Stomach (tissue), 9 donors: ENCODE results near the gene RPSA. TPM values are rescaled to one million over a fixed set of nuclear protein-coding genes. Genes with fewer than 3 reads are reported as not detected.

ENCODE experiments used
- DNase-seq, 2 donors: peaks; one replicate each; pipeline versions ENCODE4 v3.0.0 to v3.0.0-alpha.2; 2013 to 2019
- H3K27ac ChIP-seq, 5 donors: fragments of 200-600 bp in 4 of 5; sonication (generic) in 4 of 5; one replicate each; pipeline ENCODE4 v1.5.1; 2013 to 2019; ENCODE audit warnings: mild to moderate bottlenecking in 1 of 5, moderate library complexity in 1 of 5
- H3K27me3 ChIP-seq, 3 donors: fragments of 200-600 bp; sonication (generic); one replicate each; pipeline ENCODE4 v1.5.1; 2017 to 2019; ENCODE audit warnings: mixed run types in 1 of 3
- H3K36me3 ChIP-seq, 4 donors: fragments of 200-600 bp; sonication (generic); 1 replicate in 3 of 4; 2 replicates in 1 of 4; pipeline ENCODE4 v1.5.1; 2016 to 2019
- H3K4me1 ChIP-seq, 4 donors: fragments of 200-600 bp; sonication (generic); one replicate each; pipeline ENCODE4 v1.5.1; 2016 to 2019
- H3K4me3 ChIP-seq, 4 donors: fragments of 200-600 bp; sonication (generic) in 3 of 4; one replicate each; pipeline ENCODE4 v1.5.1; 2016 to 2019; ENCODE audit warnings: mild to moderate bottlenecking in 1 of 4
- H3K9me3 ChIP-seq, 4 donors: fragments of 200-600 bp; sonication (generic); one replicate each; pipeline ENCODE4 v1.5.1; 2016 to 2019
- CTCF ChIP-seq, 7 experiments: fragments of 450-650 bp in 4 of 7; fragments of 200-600 bp in 3 of 7; sonication (generic) in 3 of 7; IDR thresholded peaks; one replicate each; pipeline ENCODE4 v1.5.1; 2016 to 2019; ENCODE audit warnings: antibody characterized with exemption in 7 of 7, control low read depth in 2 of 7, mild to moderate bottlenecking in 1 of 7
- EP300 ChIP-seq: sonication (generic); formaldehyde crosslinking; IDR thresholded peaks from one replicate; pipeline ENCODE4 v1.6.1; 2017; ENCODE audit warnings: antibody characterized with exemption
- POLR2A ChIP-seq, 4 donors: fragments of 450-650 bp; IDR thresholded peaks; one replicate each; pipeline ENCODE4 v1.6.1; 2016; ENCODE audit warnings: antibody characterized with exemption in 4 of 4, control low read depth in 2 of 4, mild to moderate bottlenecking in 1 of 4, moderate library complexity in 1 of 4
- POLR2AphosphoS5 ChIP-seq, 3 donors: sonication (generic); formaldehyde crosslinking; IDR thresholded peaks; one replicate each; pipeline ENCODE4 v1.6.1; 2016; ENCODE audit warnings: antibody characterized with exemption in 3 of 3
- WGBS, 5 donors: extraction: QIAGEN DNeasy Blood & Tissue Kit in 3 of 5; methylation state at CpG; one replicate each; pipeline versions ENCODE4 v1.1.5 to v1.1.7; 2013 to 2018; 5-methylcytosine and 5-hydroxymethylcytosine counted together
- intact Hi-C: fragments of 100-400 bp; cut with DNase I; formaldehyde crosslinking; loops from one replicate; pipeline ENCODE4 v1.15.1; 2023; ENCODE audit warnings: low total_unique reads
- polyA plus RNA-seq, 3 donors: library from polyadenylated mRNA; stranded (reverse); fragments of 200-250 nt; gene quantifications; one replicate each; pipeline ENCODE4 v1.2.3, GENCODE V29; 2013
- total RNA-seq, 5 donors: library from RNA; depleted of rRNA; stranded (reverse); fragments of >200 nt; gene quantifications; one replicate each; pipeline versions ENCODE4 v1.1.0 to v1.2.3, GENCODE V29; 2014 to 2016
- donor health status: healthy with polysubstance abuse.
- donor health status: Bipolar disorder and iron deficiency.
- donor health status: healthy.

Gene RPSA
- total and polyA plus RNA-seq, 8 donors: 346 to 2,119 (median 1,066) TPM

GRCh38 chr3:39404943-39405686 is 1.4 kb upstream of the RPSA start:
- WGBS, 5 donors: 88 to 94% (median 91%) methylated on average over 14 to 15 of the region's 15 CpGs
- no peak overlapping the region for H3K27ac ChIP-seq
- no peaks in the 10 kb centered on the region for H3K27me3 ChIP-seq
- peaks cover 14 to 38% (median 30%) of the 10 kb centered on the region in 4 donors for H3K4me1 ChIP-seq
- intact Hi-C loops: no loop called here
- no peaks in the 10 kb centered on the region for H3K9me3 ChIP-seq
- no peak for DNase-seq
- H3K4me3 ChIP-seq: no peak overlapping the region
- TF ChIP-seq POLR2AphosphoS5 (IDR thresholded peaks at IDR 0.05) (no peak), CTCF (IDR thresholded peaks at IDR 0.05) (no peak), EP300 (no peak), POLR2A (IDR thresholded peaks at IDR 0.05) (no peak)
- H3K36me3 ChIP-seq: peaks cover 11 to 44% (median 32%) of the 10 kb centered on the region in 4 donors

DNA sequence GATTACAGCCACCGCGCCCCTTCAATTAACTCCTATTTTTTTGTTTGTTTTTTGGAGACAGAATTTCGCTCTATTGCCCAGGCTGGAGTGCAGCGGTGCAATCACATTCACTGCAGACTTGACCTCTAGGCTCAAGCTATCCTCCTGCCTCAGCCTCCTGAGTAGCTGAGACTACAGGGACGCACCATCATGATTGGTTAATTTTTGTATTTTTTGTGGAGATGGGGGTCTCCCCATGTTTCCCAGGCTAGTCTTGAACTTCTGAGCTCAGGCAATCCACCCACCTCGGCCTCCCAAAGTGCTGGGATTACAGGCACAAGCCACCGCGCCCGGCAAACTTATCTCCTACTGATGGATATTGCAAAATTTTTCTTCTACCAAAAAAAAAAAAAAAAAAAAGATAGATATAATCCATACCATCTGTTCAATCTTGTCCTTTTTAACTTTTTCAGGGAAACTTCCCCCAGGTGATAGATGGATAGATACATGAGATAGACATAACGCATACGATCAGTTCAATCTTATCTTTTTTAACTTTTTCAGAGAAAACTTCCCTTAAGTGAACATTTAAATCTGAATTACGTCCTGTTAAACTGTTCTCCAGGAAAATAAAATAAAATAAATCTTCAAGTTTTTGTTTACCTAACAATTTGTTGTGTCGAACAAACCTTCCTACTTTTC is 693 bp upstream of the RPSA start:
- Histone ChIP-seq H3K27me3 (no peaks in the 10 kb centered on the region), H3K4me3 (peak overlapping the region; percentile 58 to 93 (median 70)), H3K36me3 (peaks cover 16 to 44% (median 35%) of the 10 kb centered on the region in 4 donors), H3K27ac (peak overlapping the region; percentile 77 to 92 (median 91)), H3K9me3 (no peaks in the 10 kb centered on the region), H3K4me1 (peaks cover 17 to 38% (median 36%) of the 10 kb centered on the region in 4 donors)
- 71 to 76% (median 74%) methylated on average over 13 of the region's 13 CpGs for WGBS, 5 donors
- no peak for TF ChIP-seq POLR2AphosphoS5 (IDR thresholded peaks at IDR 0.05)
- TF ChIP-seq CTCF (IDR thresholded peaks at IDR 0.05): no peak
- TF ChIP-seq POLR2A (IDR thresholded peaks at IDR 0.05): no peak
- no peak for TF ChIP-seq EP300
- intact Hi-C loops: no loop called here
- no peak for DNase-seq

DNA sequence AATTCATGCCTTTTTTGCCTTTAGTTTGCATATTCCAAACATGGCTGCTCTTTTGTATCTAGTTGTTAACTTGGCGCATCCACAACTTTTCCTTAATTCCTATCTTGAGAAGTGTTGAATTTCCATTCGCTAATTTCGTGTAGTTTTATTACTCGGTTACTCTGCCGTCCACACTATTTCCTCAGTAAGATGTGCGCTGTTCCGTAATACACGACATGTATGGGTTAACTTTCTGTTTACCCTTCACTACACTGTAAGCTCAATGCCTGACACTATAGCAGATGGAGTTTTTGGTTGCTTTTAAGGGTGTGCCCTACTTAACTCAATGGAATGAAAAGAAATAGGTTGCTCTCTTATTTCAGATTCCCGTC is 724 bp downstream of the RPSA start:
- no peak for TF ChIP-seq POLR2A (IDR thresholded peaks at IDR 0.05)
- TF ChIP-seq EP300: no peak
- peak in 1 of 3 donors; percentile 9 for TF ChIP-seq POLR2AphosphoS5 (IDR thresholded peaks at IDR 0.05)
- TF ChIP-seq CTCF (IDR thresholded peaks at IDR 0.05): no peak
- Histone ChIP-seq H3K36me3 (peaks cover 30 to 45% (median 44%) of the 10 kb centered on the region in 4 donors), H3K4me3 (peak overlapping the region; percentile 58 to 93 (median 70)), H3K27me3 (no peaks in the 10 kb centered on the region), H3K9me3 (no peaks in the 10 kb centered on the region), H3K27ac (peak overlapping the region in 4 of 5 donors; percentile 77 to 92 (median 90)), H3K4me1 (peaks cover 17 to 44% (median 39%) of the 10 kb centered on the region in 4 donors)
- 2 to 5% (median 2%) methylated on average over 9 of the region's 9 CpGs for WGBS, 5 donors
- DNase-seq: peak in 1 of 2 donors; percentile 37
- intact Hi-C loops: no loop called here

DNA sequence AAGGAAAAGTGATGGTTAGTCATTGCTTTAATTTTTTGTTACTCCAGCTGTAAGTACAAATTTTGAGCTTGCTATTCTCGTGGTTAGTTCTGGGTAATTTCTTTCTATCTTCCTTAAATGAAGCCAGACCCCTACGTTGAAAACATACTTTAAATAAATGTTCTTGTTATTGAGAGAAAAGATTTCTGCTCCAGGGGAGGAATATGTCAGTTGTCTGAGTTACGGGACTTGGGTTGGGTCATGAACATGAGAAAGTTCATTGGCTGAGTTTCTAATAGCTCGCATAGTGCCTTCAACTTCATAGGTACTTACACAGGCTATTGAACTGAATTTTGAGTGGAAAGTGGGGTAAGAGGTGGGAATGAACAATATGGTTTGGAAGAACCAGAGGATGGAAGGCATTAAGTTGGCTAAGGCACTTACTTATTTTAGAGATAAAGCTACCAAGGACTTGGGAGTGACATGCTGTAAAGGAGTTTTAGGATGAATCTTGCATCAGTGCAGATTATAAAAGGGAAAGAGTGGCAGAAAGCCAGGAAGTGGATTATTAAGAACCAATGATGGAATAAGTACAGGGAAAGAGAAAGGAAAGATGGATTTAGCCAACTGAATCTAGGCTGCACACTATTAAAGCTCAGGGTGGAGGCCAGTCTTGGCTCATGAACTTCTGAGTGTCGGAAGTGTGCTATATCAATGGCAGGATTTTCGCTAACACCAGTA is 1.4 kb downstream of the RPSA start:
- Histone ChIP-seq H3K4me1 (peaks cover 17 to 44% (median 39%) of the 10 kb centered on the region in 4 donors), H3K9me3 (no peaks in the 10 kb centered on the region), H3K36me3 (peaks cover 37 to 52% (median 51%) of the 10 kb centered on the region in 4 donors), H3K4me3 (peak overlapping the region; percentile 58 to 93 (median 70)), H3K27me3 (no peaks in the 10 kb centered on the region), H3K27ac (peak overlapping the region in 4 of 5 donors; percentile 7 to 88 (median 48))
- 57 to 68% (median 58%) methylated on average over 6 of the region's 6 CpGs for WGBS, 5 donors
- DNase-seq: no peak
- intact Hi-C loops: no loop called here
- TF ChIP-seq EP300 (no peak), POLR2A (IDR thresholded peaks at IDR 0.05) (no peak), CTCF (IDR thresholded peaks at IDR 0.05) (no peak)
